Glomerular visceral epithelial cell (primary cell): Measurements from ENCODE around the gene MAP2K7.
"Not testable (repeated sequence)": the region's sequence is repeated elsewhere in the genome, so short reads cannot be mapped to it uniquely, and the experiment has no call there.

Experiments used
- DNase-seq: peaks from one replicate; pipeline ENCODE4 v3.0.0-alpha.2; 2016; ENCODE audit errors: extremely low spot score

The MAP2K7 gene

GRCh38 chr19:7903244-7904073, at the start of gene MAP2K7:
MAP2K7 (plus strand) TSS chr19:7903877; CDS start chr19:7903945, 68 bp downstream.
- peak; percentile 100 for DNase-seq

- no peak for DNase-seq
These were observed 48.1 kb upstream of the MAP2K7 start for GRCh38 chr19:7855426-7856108.

GRCh38 chr19:7856109-7856591, 47.5 kb upstream of the MAP2K7 start:
- DNase-seq: no peak

GRCh38 chr19:7856679-7857663, 46.7 kb upstream of the MAP2K7 start:
- DNase-seq: no peak

GRCh38 chr19:7857727-7858108, 46.0 kb upstream of the MAP2K7 start:
- no peak for DNase-seq

- DNase-seq: no peak
These were observed 45.4 kb upstream of the MAP2K7 start for GRCh38 chr19:7858109-7858770.

GRCh38 chr19:7859087-7859486, 44.6 kb upstream of the MAP2K7 start:
- DNase-seq: not testable (repeated sequence)

- DNase-seq: no peak
These were observed 43.6 kb upstream of the MAP2K7 start for GRCh38 chr19:7859831-7860713.

GRCh38 chr19:7860714-7861618, 42.7 kb upstream of the MAP2K7 start:
- no peak for DNase-seq

- DNase-seq: no peak
These were observed 41.9 kb upstream of the MAP2K7 start for GRCh38 chr19:7861619-7862412.

GRCh38 chr19:7862413-7862951, 41.2 kb upstream of the MAP2K7 start:
- DNase-seq: peak; percentile 47

- no peak for DNase-seq
These were observed 40.3 kb upstream of the MAP2K7 start for GRCh38 chr19:7863157-7863970.

GRCh38 chr19:7863971-7864689, 39.5 kb upstream of the MAP2K7 start:
- no peak for DNase-seq

GRCh38 chr19:7864690-7865074, 39.0 kb upstream of the MAP2K7 start:
- DNase-seq: no peak

- no peak for DNase-seq
These were observed 38.3 kb upstream of the MAP2K7 start for GRCh38 chr19:7865262-7865911.
